OCI-M2 (cell line): ENCODE results near the gene LILRB2.
"Not testable (repeated sequence)": the region's sequence is repeated elsewhere in the genome, so short reads cannot be mapped to it uniquely, and the experiment has no call there.

Source experiments
- DNase-seq: peaks from one replicate; lab custom pipeline; 2025; ENCODE audit not compliant: unreplicated experiment; lab: John Stamatoyannopoulos, UW

Gene LILRB2

DNA sequence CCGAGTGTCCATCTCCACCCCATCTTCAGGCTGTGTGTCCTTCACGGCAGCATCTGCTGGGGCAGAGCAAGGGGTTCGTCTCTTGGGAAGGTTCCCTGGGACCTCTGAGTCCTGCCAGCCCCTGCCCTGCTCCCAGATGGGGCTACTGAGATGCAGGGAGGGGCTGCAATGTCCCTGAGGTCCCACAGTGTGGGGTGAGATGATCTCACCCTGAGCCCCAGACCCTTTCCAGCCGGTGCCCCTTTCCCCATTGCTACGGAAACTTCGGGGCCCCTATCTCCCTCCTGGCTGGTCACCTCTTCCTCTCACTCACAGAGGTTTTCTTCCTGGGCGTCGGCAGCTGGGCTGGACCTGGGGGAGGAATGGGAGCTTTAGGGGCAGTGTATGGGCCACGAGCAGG lies 5.0 kb downstream of the LILRB2 start:
- DNase-seq: no peak

DNA sequence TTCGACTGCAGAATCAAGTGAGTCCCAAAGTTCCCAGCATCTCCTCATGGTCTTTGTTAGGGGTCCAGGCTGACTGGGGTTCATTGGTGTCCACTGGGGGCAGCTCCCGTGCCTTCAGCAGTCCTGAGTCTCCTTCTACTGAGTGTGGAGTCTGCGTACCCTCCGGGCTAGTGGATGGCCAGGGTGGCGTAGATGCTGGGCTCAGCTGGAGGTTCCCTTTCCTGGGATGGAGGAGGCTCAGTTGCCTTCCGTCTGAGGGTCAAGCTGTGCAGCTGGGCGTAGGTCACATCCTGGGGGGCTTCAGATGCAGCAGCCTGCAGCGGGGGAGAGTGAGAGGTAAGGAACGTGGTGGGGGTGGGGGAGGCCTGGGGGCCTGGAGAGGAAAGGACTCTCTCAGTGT lies 6.4 kb downstream of the LILRB2 start:
- not testable (repeated sequence) for DNase-seq

DNA sequence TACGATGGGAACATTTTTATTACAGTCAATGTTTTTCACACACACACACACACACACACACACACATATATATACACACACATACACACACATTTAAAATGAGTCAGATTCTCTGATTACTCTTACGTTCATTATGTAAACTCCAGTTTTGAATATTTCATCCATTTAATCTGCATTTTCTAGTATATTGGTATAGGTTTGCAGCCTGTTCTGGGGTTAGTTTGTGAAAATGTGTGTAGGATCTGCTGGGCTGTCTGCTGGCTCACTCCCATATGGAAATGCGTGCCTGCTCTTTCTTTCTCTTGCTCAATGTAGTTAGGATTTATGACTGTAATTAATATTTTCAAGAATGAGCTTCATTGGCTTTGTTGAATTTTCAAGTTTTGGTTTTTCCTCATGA lies 7.1 kb downstream of the LILRB2 start:
- DNase-seq: no peak

DNA sequence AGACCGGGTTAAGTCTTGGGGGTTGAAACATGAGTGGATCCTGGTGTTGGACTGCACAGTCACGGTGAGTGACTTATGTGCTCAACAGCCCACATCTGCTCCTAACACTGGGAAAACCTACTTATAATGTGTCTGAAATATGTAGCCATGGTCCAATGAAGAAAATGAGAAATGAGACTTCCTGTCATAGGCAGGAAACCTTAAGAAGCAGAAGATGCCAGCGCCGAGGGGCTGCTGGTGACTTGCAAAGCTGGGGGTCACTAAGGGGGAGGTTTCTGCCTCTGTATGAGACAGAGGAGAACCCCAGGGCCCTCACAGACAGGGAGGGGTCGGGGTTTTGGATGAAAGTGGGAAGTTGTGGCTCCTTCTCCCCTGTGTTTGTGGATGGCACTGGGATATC lies 8.7 kb downstream of the LILRB2 start:
- DNase-seq: not testable (repeated sequence)

DNA sequence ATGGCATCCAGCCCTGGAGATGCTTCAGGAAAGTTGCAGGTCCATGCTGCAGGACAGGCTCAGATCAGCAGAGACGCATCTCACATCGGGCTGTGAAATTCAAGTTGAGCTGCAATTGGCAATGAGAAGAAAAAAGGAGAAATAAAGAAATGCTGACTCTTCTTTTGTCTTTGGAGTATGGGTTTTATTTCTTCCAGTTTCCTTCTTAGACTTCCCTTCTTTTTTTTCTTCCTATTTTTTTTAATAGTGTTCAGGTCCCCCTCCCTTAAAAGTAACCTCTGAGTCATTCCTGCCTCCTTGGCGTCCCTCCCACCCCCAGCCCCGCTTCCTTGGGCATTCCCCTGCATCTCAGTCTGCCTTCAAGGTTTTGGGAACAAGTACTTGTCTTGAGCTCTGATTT lies 9.3 kb downstream of the LILRB2 start:
- not testable (repeated sequence) for DNase-seq

- no peak for DNase-seq
Measured at GRCh38 chr19:54271106-54271505, 9.8 kb downstream of the LILRB2 start.

DNA sequence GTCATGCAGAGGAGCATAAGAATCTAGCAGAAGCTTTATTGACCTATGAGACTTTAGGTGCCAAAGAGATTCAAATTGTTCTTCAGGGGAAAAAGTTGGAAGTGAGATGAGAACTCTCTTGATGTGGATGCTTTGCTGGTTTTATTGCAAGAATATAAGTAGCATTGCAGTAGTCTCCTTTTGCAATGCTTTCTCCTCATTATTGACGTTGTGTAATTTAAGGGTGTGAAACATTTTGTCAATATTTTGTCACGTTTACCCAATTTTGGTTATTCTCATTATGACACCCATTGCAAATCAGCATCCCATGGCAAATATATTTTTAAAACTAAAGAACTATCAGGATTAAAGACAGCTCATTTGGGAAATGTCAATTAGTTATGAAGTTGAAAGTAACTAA lies 12.0 kb downstream of the LILRB2 start:
- DNase-seq: no peak

GRCh38 chr19:54266133-54266532 lies 14.8 kb downstream of the LILRB2 start:
- DNase-seq: peak; percentile 13

GRCh38 chr19:54262470-54262869 lies 18.4 kb downstream of the LILRB2 start:
- no peak for DNase-seq

DNA sequence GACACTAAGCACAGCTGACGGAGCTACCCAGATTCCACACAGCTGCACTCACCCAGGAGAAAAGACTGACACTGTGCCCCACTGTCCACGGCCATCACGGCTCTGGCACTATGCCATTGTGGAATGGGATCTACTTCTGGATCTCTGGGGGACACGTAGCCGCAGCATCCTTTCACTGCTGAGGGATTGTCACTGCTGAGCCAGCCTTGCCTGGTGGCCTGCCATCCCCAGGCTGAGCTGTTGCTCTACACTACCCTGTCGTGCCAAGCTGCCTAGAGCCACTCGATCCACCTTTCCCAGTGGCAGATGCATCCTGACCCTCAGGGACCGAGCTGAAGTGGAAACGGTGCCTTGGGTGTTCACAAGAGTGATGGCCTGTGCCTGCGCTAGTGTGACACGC lies 18.8 kb downstream of the LILRB2 start:
- no peak for DNase-seq

DNA sequence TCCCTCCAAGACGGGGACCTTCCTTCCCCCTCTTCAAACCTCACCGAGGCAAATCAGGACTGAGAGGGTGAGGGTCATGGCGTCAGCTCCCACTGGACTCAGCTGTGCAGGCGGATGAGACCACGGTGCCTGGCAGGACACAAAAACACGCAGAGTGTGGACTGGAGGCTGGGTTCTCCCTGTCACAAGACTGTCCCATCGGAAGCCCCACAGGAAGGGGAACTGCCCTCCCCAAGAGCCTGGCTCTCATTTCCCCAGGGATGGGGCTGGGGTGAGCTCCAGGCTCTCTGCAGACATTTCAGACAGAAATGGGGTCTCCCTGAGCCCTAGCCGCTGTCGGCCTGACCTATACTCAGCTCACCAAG lies 23.8 kb downstream of the LILRB2 start, which contains the start of gene LILRB5:
TSS of gene LILRB5 (minus strand) at position 158 of the 365 bp plus-strand sequence. CDS start at position 78, 80 bp downstream.
- DNase-seq: no peak

GRCh38 chr19:54256250-54257115 lies 24.4 kb downstream of the LILRB2 start:
- no peak for DNase-seq

- DNase-seq: no peak
Measured at GRCh38 chr19:54255105-54255775, 25.7 kb downstream of the LILRB2 start.

DNA sequence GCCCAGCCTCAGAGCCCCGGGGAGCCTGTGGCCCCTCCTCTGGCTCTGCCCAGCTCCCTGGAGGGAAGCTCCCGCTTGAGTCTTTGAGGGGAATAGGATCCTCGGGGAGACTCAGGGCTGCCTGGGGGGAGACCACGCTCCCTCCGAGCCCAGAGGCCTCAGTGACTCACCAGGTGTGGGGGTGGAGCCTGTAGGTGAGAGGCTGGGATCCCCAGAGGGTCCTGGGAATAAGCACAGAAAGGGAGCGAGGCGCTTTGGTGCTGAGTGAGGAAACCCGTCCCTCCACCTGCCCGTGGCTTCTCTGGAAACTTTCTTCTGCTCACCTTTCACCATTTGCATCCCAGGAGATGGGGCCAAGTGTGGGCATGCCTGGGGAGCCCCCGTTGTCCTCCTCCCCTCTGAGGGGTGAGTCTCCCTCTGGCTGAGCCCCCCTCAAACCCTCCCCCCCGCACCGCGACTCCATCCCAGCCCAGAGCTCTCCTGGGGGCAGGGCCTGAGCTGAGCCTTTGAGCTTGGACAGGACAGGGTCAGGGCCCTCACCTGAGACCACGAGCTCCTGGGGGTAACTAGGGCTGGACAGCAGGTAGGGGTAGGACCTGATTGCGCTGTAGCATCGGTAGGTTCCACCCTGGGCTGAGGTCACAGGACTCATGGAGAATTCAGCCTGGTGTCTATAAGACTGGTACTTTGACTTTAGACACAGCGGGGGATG lies 26.6 kb downstream of the LILRB2 start:
- DNase-seq: no peak

- no peak for DNase-seq
Measured at GRCh38 chr19:54253331-54254194, 27.3 kb downstream of the LILRB2 start.

DNA sequence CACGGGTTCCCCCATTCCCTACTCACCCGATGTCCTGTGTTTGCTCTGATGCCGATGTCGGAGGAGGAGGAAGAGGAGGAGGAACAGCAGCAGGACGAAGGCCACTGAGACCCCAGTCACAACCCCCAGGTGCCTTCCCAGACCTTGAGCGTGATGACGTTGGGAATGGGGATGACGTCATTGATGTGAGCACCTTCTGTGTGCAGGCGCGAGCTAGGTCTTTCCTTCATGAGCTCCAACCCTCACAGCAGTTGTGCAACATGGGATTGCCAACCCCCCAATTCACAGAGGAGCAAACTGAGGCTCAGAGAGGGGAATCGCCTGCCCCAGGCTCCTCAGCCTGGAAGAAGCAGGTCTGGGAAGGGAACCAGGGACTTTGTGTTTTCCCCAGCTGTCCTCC lies 28.1 kb downstream of the LILRB2 start:
- DNase-seq: no peak

DNA sequence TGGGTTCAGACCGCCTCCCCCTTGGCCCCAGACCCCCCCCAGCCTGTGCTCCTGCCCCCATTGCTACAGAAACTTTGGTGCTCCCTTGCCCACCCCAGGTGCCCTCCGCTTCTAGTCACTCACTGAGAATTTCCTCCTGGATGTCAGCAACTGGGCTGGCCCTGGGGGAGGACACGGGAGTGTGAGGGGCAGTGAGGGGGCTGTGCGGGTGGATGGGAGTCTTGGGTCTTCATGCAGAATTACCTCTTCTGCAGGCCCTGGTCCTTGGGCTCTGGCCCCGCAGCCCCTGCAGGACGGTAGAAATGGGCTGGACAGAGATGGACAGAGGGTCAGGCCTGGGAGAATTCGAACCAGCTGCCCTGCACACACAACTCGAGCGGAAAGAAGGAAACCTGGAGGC lies 28.7 kb downstream of the LILRB2 start:
- no peak for DNase-seq

GRCh38 chr19:54248016-54248601 lies 32.8 kb downstream of the LILRB2 start:
- no peak for DNase-seq

DNA sequence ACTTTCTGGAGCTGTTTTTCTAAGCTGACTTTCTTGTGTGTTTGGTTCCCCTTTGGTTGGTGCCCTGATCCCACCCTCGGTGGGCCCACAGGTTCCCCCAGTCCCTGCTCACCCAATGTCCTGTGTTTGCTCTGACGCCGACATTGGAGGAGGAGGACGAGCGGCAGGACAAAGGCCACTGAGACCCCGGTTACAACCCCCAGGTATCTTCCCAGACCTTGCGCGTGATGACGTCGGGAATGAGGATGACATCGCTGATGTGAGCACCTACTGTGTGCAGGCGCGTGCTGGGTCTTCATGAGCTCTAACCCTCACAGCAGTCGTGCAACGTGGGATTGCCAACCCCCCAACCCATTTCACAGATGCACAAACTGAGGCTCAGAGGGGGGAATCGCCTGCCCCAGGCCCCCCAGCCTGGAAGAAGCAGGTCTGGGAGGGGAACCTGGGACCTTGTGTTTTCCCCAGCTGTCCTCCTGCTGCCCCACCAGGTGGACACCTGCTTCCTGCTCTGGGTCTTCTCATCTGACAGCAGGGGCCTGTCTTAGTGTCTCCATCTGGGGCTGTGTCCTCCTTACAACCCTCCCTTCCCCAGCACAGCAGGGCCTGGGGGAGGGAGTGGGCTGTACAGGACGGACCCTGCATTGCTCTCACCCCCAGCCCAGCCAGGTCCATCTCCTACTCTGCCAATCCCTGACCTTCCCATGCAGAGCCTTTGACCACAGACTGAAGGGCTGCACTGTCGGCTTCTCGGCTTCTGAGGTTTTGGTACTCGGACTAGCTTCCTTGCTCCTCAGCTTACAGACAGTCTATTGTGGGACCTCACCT lies 33.6 kb downstream of the LILRB2 start:
- DNase-seq: no peak

DNA sequence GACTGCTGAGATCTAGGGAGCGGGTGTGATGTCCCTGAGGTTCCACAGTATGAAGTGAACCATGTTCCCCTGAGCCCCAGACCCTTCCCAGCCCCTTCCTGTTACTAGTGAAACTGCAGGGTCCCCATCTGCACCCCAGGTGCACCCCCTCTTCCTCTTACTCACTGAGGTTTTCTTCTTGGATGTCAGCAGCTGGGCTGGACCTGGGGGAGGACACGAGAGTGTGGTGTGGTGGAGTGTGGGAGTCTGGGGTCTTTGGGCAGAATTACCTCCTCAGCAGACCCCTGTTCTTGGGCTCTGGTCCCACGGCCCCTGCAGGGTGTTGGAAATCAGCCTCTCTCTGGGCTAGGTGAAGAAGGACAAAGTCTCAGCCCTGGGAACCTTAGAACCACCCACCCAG lies 35.0 kb downstream of the LILRB2 start:
- DNase-seq: no peak
